ENCODE results near the gene EEF1A2. TPM values are rescaled to one million over a fixed set of nuclear protein-coding genes. Genes with fewer than 3 reads are reported as not detected.
"Not testable (repeated sequence)": the region's sequence is repeated elsewhere in the genome, so short reads cannot be mapped to it uniquely, and the experiment has no call there.

The EEF1A2 gene
- total RNA-seq, 4 donors from 2014 or later, result 0.75 to 5.0 (median 3.3) TPM

- in situ Hi-C loops (cut with MboI; ENCODE audit: low pct_ligation_motif_present in 1 of 4, low pct_unique_long_range_greater_than_20kb in 1 of 4, low sequenced_read_pairs in 3 of 4), result no loop called here
- WGBS, 2 donors (ENCODE audit: low coverage in 1 of 2), result 86% methylated on average over 20 of the region's 20 CpGs; no CpG with 5 or more reads in 1 of the 2 donors
- H3K36me3 ChIP-seq, result no peaks in the 10 kb centered on the region
- DNase-seq, result no peak
- H3K27ac ChIP-seq, result no peak overlapping the region
- no peak for TF ChIP-seq EP300 (IDR thresholded peaks at IDR 0.05; ENCODE audit: low read depth)
- no peak for TF ChIP-seq CTCF (IDR thresholded peaks at IDR 0.05)
- no peak for TF ChIP-seq POLR2A (IDR thresholded peaks at IDR 0.05)
- no peak for TF ChIP-seq POLR2AphosphoS5 (IDR thresholded peaks at IDR 0.05)
- no peak overlapping the region for H3K4me3 ChIP-seq
- no peaks in the 10 kb centered on the region for H3K9me3 ChIP-seq
- H3K27me3 ChIP-seq, result no peaks in the 10 kb centered on the region
- peaks cover 9 to 31% (median 19%) of the 10 kb centered on the region in 4 donors for H3K4me1 ChIP-seq
- intact Hi-C loops (cut with DNase I; ENCODE audit: low total_unique reads), result no loop called here
Observed at GRCh38 chr20:63518351-63518861, 19.5 kb upstream of the EEF1A2 start.

DNA sequence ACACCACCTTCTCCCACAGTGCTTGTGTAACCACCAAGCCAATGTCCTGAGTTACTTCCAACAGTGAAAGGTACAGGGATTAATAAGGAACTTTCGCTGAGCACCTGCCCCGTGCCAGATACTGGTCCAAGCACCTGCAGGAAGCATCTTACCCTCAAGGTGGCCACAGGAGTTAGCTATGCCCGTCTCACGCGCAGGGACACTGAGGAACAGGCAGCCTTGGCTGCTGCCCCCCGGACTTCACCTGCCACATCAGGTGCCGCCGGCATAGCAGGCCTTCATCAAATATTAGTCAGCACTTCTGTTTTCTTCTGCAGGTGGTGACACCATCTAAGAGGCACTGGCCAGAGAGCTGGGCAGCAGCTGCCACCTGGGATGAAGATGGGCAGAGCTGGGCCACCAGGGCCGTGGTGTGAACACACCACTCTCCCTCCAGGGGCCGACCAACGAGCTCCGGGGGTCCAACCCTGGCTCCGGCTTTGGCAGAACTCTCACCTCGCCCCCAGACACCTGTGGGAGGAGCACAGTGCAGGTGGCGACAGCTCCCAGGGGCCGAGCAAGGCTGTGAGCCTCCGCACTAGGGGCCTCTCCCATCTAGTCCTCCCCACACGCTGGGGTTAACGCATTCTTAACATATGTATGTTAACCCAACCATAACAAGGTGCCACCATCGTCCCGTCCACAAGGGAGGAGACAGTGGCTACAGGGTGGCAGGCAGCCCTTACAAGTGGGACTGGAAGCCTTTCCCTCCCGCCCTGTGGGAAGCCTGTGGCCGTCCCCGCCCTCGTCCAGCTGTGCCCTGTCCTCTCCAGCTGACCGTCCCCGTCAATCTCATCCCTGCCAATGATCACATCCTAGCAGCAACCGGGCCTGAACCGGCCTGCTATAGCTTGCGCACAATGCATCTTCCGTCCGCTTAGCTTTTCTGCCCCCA, 18.8 kb upstream of the EEF1A2 start:
- WGBS, 2 donors (ENCODE audit: low coverage in 1 of 2), result 86 to 93% methylated on average over 3 to 31 of the region's 32 CpGs

GRCh38 chr20:63514520-63514919, 15.6 kb upstream of the EEF1A2 start:
- intact Hi-C loops (cut with DNase I; ENCODE audit: low total_unique reads); in situ Hi-C loops (cut with MboI; ENCODE audit: low pct_ligation_motif_present in 1 of 4, low pct_unique_long_range_greater_than_20kb in 1 of 4, low sequenced_read_pairs in 3 of 4); H3K27ac ChIP-seq; H3K36me3 ChIP-seq; DNase-seq; H3K9me3 ChIP-seq; H3K4me3 ChIP-seq; H3K4me1 ChIP-seq: not testable (repeated sequence)
- 65% methylated on average over 10 of the region's 10 CpGs; no CpG with 5 or more reads in 1 of the 2 donors for WGBS, 2 donors (ENCODE audit: low coverage in 1 of 2)
- peaks cover 31% of the 10 kb centered on the region for H3K27me3 ChIP-seq

More for the DNA sequence above, 18.8 kb upstream of the EEF1A2 start:
- in situ Hi-C loops (cut with MboI; ENCODE audit: low pct_ligation_motif_present in 1 of 4, low pct_unique_long_range_greater_than_20kb in 1 of 4, low sequenced_read_pairs in 3 of 4) (no loop called here), intact Hi-C loops (cut with DNase I; ENCODE audit: low total_unique reads) (no loop called here)
- Histone ChIP-seq H3K36me3 (no peaks in the 10 kb centered on the region), H3K27me3 (peaks cover 4% of the 10 kb centered on the region), H3K9me3 (no peaks in the 10 kb centered on the region), H3K4me1 (peaks cover 8 to 26% (median 18%) of the 10 kb centered on the region in 4 donors), H3K27ac (no peak overlapping the region), H3K4me3 (no peak overlapping the region)
- TF ChIP-seq POLR2AphosphoS5 (IDR thresholded peaks at IDR 0.05) (no peak), EP300 (IDR thresholded peaks at IDR 0.05; ENCODE audit: low read depth) (no peak), POLR2A (IDR thresholded peaks at IDR 0.05) (no peak), CTCF (IDR thresholded peaks at IDR 0.05) (no peak)
- no peak for DNase-seq

GRCh38 chr20:63513207-63513606, 14.3 kb upstream of the EEF1A2 start:
- H3K27ac ChIP-seq, result no peak overlapping the region
- no peaks in the 10 kb centered on the region for H3K4me1 ChIP-seq
- no peaks in the 10 kb centered on the region for H3K9me3 ChIP-seq
- TF ChIP-seq POLR2A (IDR thresholded peaks at IDR 0.05), result no peak
- no peak for TF ChIP-seq POLR2AphosphoS5 (IDR thresholded peaks at IDR 0.05)
- TF ChIP-seq EP300 (IDR thresholded peaks at IDR 0.05; ENCODE audit: low read depth), result no peak
- no peak for TF ChIP-seq CTCF (IDR thresholded peaks at IDR 0.05)
- 72 to 77% methylated on average over 2 to 3 of the region's 3 CpGs for WGBS, 2 donors (ENCODE audit: low coverage in 1 of 2)
- DNase-seq, result no peak
- in situ Hi-C loops (cut with MboI; ENCODE audit: low pct_ligation_motif_present in 1 of 4, low pct_unique_long_range_greater_than_20kb in 1 of 4, low sequenced_read_pairs in 3 of 4), result no loop called here
- H3K36me3 ChIP-seq, result no peaks in the 10 kb centered on the region
- H3K27me3 ChIP-seq, result peaks cover 37% of the 10 kb centered on the region
- H3K4me3 ChIP-seq, result no peak overlapping the region
- intact Hi-C loops (cut with DNase I; ENCODE audit: low total_unique reads), result no loop called here

Measured in transverse colon (tissue), 4 donors.